Measurements from ENCODE around the gene WIPF2. TPM values are rescaled to one million over a fixed set of nuclear protein-coding genes. Genes with fewer than 3 reads are reported as not detected.

WIPF2 gene
- total and polyA plus RNA-seq, 5 donors: 8.2 to 14.6 (median 12.7) TPM

DNA sequence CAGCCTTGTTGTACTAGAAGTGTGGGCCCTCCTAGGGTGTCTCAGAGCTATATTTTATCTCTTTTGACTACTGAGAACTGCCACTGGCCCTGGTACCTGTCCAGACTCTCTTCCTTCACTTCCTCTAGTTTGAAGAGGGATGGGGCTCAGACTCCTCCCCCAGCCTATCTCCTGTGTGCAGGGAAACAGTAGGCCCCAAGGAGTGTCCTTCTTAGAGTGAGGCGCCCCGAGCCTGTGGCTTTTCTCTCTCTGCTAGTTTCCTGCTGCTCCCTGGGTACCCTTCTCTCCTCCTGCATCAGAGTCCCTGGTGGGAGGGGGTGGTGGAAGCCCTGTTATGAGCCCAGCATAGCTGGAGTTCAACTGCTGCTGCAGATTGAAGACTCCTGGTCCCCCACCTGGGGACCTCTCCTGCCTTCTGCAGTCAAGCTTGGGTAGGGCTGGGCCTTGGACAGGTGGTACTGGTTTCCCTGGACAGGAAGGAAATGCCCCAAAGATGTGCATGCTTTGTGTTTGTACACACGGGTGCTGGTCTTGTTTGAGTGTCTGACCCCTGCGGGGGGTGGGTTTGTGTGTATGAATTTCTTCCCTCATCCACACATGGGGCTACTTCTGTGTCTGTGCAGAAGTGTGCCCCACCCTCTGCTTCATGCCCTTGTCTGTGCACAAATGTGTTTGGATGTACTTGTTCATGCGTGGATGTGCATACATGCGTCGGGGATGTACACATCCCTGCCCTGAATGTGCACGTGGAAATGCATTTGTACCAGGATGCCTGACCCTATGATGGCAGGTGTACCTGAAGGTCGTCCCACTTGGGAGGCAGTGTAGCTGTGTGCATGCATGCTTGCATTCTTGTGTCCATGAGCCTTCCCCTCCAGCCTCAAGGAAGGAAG, 96.8 kb downstream of the WIPF2 start:
- Histone ChIP-seq H3K4me3 (ENCODE audit: low read length) (no peak overlapping the region), H3K27ac (ENCODE audit: low read length) (peak overlapping the region; percentile 45), H3K27me3 (ENCODE audit: control insufficient read depth, insufficient read depth) (no peaks in the 10 kb centered on the region), H3K9me3 (ENCODE audit: control insufficient read depth, low read length) (no peaks in the 10 kb centered on the region), H3K4me1 (ENCODE audit: control insufficient read depth, insufficient read depth, low read length) (peaks cover 50% of the 10 kb centered on the region)
- intact Hi-C loops (cut with DNase I): no loop called here
- 43% methylated on average over 9 of the region's 9 CpGs for WGBS
- no peak for ATAC-seq
- peak in 1 of 3 donors; percentile 29 for DNase-seq

- intact Hi-C loops (cut with DNase I): no loop called here
- H3K27ac ChIP-seq (ENCODE audit: low read length): peak overlapping the region; percentile 97
- peak; percentile 12 to 24 for ATAC-seq
- peaks cover 49% of the 10 kb centered on the region for H3K4me1 ChIP-seq (ENCODE audit: control insufficient read depth, insufficient read depth, low read length)
- peak overlapping the region; percentile 41 for H3K4me3 ChIP-seq (ENCODE audit: low read length)
- H3K27me3 ChIP-seq (ENCODE audit: control insufficient read depth, insufficient read depth): no peaks in the 10 kb centered on the region
- DNase-seq: peak; percentile 73 to 89 (median 88)
- H3K9me3 ChIP-seq (ENCODE audit: control insufficient read depth, low read length): no peaks in the 10 kb centered on the region
- 13% methylated on average over 38 of the region's 38 CpGs for WGBS
Observed at GRCh38 chr17:40316571-40317344, 97.7 kb downstream of the WIPF2 start.

GRCh38 chr17:40317345-40317873, 98.3 kb downstream of the WIPF2 start:
- peak; percentile 4 to 32 for ATAC-seq
- no peaks in the 10 kb centered on the region for H3K9me3 ChIP-seq (ENCODE audit: control insufficient read depth, low read length)
- H3K4me3 ChIP-seq (ENCODE audit: low read length): peak overlapping the region; percentile 41
- DNase-seq: peak; percentile 69 to 84 (median 80)
- H3K4me1 ChIP-seq (ENCODE audit: control insufficient read depth, insufficient read depth, low read length): peaks cover 44% of the 10 kb centered on the region
- WGBS: 3% methylated on average over 6 of the region's 6 CpGs
- H3K27me3 ChIP-seq (ENCODE audit: control insufficient read depth, insufficient read depth): no peaks in the 10 kb centered on the region
- H3K27ac ChIP-seq (ENCODE audit: low read length): peak overlapping the region; percentile 97
- intact Hi-C loops (cut with DNase I): no loop called here

DNA sequence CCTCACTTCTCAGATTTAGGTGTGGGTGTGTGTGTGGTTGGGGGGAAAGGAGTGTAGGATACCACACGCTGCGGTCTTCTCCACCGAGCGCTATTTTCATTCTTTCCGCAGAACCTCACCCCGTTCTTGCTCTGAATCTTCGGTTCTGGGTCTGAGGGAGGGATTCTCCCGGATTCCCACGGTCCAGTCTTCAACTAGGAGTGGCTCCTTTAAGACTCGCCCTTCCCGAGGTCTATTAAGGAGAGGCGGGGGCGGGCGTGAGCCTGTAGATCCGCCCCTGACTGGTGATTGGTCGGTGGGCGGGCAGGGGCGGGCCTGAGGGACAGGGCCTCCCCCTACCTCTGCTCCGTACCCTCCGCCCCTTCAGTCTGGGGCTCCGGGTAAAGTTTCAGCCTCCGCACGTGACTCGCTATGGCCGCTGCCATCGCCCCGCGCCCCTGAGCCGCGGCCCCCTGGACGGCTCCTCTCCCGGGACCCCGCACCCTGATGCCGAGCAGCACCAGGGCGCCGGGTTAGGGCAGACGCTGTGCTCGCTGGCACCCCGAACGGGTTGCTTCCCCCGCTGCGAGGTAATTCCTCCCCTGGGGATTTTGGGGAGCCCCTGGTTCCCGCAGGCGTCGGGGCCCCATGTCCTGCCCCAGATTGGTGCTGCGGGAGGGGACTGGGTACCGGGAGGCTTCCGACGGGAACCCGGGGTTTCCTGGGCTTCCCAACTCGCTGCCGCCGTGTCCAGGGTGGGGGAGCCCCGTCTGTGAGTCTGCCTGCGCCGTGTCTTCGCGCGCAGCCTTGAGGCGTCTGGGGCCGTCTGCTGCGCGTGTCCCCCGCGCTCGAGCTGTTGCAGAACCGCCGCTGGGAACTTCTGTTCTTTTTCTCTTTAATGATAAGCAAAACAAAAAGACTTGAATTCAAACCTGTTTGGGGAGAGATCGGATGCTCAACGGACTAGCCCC, 99.1 kb downstream of the WIPF2 start:
- H3K4me1 ChIP-seq (ENCODE audit: control insufficient read depth, insufficient read depth, low read length): peaks cover 41% of the 10 kb centered on the region
- DNase-seq (peak; percentile 96 to 99 (median 98)), ATAC-seq (peak; percentile 92 to 93)
- H3K27ac ChIP-seq (ENCODE audit: low read length): peak overlapping the region; percentile 97
- WGBS: under 1% methylated on average over 70 of the region's 70 CpGs
- intact Hi-C loops (cut with DNase I): no loop called here
- no peaks in the 10 kb centered on the region for H3K27me3 ChIP-seq (ENCODE audit: control insufficient read depth, insufficient read depth)
- H3K4me3 ChIP-seq (ENCODE audit: low read length): peak overlapping the region; percentile 70
- no peaks in the 10 kb centered on the region for H3K9me3 ChIP-seq (ENCODE audit: control insufficient read depth, low read length)

- ATAC-seq: no peak
- intact Hi-C loops (cut with DNase I): no loop called here
- WGBS: 2% methylated on average over 13 of the region's 13 CpGs
- Histone ChIP-seq H3K9me3 (ENCODE audit: control insufficient read depth, low read length) (no peaks in the 10 kb centered on the region), H3K4me1 (ENCODE audit: control insufficient read depth, insufficient read depth, low read length) (peaks cover 41% of the 10 kb centered on the region), H3K4me3 (ENCODE audit: low read length) (peak overlapping the region; percentile 70), H3K27me3 (ENCODE audit: control insufficient read depth, insufficient read depth) (no peaks in the 10 kb centered on the region), H3K27ac (ENCODE audit: low read length) (peak overlapping the region; percentile 92)
- peak in 1 of 3 donors; percentile 67 for DNase-seq
Observed at GRCh38 chr17:40318830-40319391, 99.8 kb downstream of the WIPF2 start.

DNA sequence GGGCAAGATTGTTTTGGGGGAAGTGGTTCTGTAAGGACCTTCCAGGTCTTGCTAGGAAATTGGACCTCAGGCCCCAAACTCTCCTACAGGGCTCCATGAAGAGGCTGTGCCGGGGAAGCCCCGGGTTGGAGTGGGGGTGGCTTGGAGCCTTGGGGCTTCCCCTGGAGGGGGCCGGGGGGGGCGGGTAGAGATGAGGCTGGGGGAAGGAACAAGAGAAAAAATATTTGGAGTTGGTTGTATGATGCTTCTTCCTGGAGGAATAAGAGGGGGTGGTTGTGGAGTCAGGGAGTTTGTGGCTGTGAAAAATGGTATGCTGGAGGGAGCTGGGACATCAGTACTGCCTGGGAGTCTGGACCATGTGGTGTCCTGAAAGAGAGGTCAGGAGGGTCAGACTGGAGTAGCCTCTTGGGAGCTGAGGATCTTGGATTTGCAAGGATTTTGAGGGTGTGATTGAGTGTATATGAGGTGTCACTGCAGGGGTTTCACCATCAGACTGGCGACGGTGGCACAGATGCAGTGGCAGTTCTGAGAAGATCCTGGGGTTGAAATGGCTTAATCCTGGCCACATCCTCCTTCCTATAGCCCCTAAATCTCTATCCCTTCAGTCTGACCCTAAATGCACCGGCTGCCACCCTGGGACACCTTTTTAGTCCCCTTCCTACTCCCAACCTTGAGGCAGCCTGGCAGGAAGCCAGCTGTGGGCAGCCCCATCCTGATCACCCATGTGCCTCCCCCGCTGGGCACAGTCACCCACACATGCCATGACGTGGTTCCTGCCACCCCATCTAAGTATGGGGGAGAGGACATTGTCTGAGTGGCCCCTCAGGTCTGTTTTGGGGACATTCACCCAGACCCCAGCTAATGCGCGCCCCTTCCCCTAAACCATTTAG, 100.8 kb downstream of the WIPF2 start:
- 45% methylated on average over 11 of the region's 11 CpGs for WGBS
- H3K4me1 ChIP-seq (ENCODE audit: control insufficient read depth, insufficient read depth, low read length): peaks cover 45% of the 10 kb centered on the region
- no peaks in the 10 kb centered on the region for H3K27me3 ChIP-seq (ENCODE audit: control insufficient read depth, insufficient read depth)
- no peaks in the 10 kb centered on the region for H3K9me3 ChIP-seq (ENCODE audit: control insufficient read depth, low read length)
- peak overlapping the region; percentile 70 for H3K4me3 ChIP-seq (ENCODE audit: low read length)
- H3K27ac ChIP-seq (ENCODE audit: low read length): peak overlapping the region; percentile 92
- intact Hi-C loops (cut with DNase I): no loop called here
- ATAC-seq (no peak), DNase-seq (peak; percentile 53 to 87 (median 77))

DNA sequence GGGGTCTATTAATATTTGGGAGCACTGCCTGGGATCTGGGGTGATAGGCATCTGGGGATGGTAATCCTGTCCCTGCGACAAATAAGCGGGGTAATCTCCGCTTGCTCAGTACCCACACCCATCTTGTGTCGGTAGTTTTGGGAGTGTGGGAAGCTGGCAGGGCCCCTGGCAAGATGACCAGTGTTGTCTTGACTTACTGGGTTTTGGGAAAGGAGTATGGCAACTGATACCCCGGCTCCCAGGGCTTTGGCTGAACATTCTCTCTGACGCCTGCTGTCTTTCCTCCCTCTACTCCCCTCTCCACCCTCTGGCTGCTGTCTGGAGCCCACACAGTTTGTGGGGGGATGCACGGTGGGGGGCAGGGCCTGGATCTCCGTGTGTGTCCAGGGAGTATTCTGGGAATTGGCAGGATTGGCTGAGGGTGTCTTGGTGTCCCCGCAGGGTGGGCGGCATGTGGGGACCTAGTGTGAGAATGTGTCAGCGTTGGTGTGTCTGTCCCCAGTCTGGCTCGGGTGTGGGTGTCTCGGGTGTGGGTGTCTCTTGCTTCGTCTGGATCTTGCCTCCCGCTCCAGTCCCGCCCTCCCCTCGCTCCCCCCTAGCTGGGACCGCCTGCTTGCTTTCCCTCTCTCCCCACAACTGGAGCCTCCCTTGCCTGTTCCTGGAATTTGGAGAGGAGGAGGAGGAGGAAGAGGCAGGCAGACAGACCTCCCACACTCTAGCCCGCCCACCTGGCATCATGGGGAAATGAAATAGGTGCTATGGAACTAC, 101.8 kb downstream of the WIPF2 start:
- intact Hi-C loops (cut with DNase I): no loop called here
- no peaks in the 10 kb centered on the region for H3K27me3 ChIP-seq (ENCODE audit: control insufficient read depth, insufficient read depth)
- H3K27ac ChIP-seq (ENCODE audit: low read length): peak overlapping the region; percentile 92
- H3K4me3 ChIP-seq (ENCODE audit: low read length): no peak overlapping the region
- ATAC-seq (peak; percentile 24 to 30), DNase-seq (peak; percentile 85 to 94 (median 91))
- H3K4me1 ChIP-seq (ENCODE audit: control insufficient read depth, insufficient read depth, low read length): peaks cover 46% of the 10 kb centered on the region
- H3K9me3 ChIP-seq (ENCODE audit: control insufficient read depth, low read length): no peaks in the 10 kb centered on the region
- WGBS: 12% methylated on average over 19 of the region's 19 CpGs

- peaks cover 49% of the 10 kb centered on the region for H3K4me1 ChIP-seq (ENCODE audit: control insufficient read depth, insufficient read depth, low read length)
- H3K9me3 ChIP-seq (ENCODE audit: control insufficient read depth, low read length): no peaks in the 10 kb centered on the region
- intact Hi-C loops (cut with DNase I): no loop called here
- 25% methylated on average over 4 of the region's 4 CpGs for WGBS
- ATAC-seq: no peak
- peak overlapping the region; percentile 7 for H3K4me3 ChIP-seq (ENCODE audit: low read length)
- H3K27me3 ChIP-seq (ENCODE audit: control insufficient read depth, insufficient read depth): no peaks in the 10 kb centered on the region
- no peak for DNase-seq
- H3K27ac ChIP-seq (ENCODE audit: low read length): peak overlapping the region; percentile 92
Observed at GRCh38 chr17:40321524-40321929, 102.4 kb downstream of the WIPF2 start.

GRCh38 chr17:40321961-40322357, 102.9 kb downstream of the WIPF2 start:
- DNase-seq (peak; percentile 71 to 88 (median 86)), ATAC-seq (peak in 1 of 2 donors; percentile 2)
- Histone ChIP-seq H3K27ac (ENCODE audit: low read length) (peak overlapping the region; percentile 92), H3K27me3 (ENCODE audit: control insufficient read depth, insufficient read depth) (no peaks in the 10 kb centered on the region), H3K4me3 (ENCODE audit: low read length) (peak overlapping the region; percentile 26), H3K9me3 (ENCODE audit: control insufficient read depth, low read length) (no peaks in the 10 kb centered on the region), H3K4me1 (ENCODE audit: control insufficient read depth, insufficient read depth, low read length) (peaks cover 52% of the 10 kb centered on the region)
- intact Hi-C loops (cut with DNase I): no loop called here
- under 1% methylated on average over 4 of the region's 4 CpGs for WGBS
